A673 (cell line): ENCODE data around the gene COL4A1. TPM values are rescaled to one million over a fixed set of nuclear protein-coding genes. Genes with fewer than 3 reads are reported as not detected.

ENCODE experiments used
- BruUV-seq: library from RNA; stranded (reverse); fragments of 400-500 nt; replicated peaks from 2 replicates; lab custom pipeline; 2021; lab: Mats Ljungman, UMichigan
- CTCF ChIA-PET: fragments of 300-600 bp; sonication (Branson Sonifier 250); formaldehyde crosslinking; loops from one replicate; lab custom pipeline; 2022; ENCODE audit warnings: antibody characterized with exemption; lab: Charles Lee
- POLR2A ChIA-PET: fragments of 300-600 bp; sonication (Branson Sonifier 250); formaldehyde crosslinking; loops from one replicate; lab custom pipeline; 2022; ENCODE audit warnings: antibody characterized with exemption; ENCODE audit not compliant: low non-redundant PET; lab: Charles Lee
- DNase-seq: peaks from one replicate; pipeline ENCODE4 v3.0.0-alpha.2; 2015; ENCODE audit warnings: low spot score
- H3K27ac ChIP-seq: fragments of 200-600 bp; sonication (generic); 2 replicates; pipeline ENCODE4 v1.5.1; 2016; ENCODE audit warnings: mixed run types, low read depth, mild to moderate bottlenecking, mixed read lengths, antibody characterized with exemption, low read length; ENCODE audit not compliant: poor library complexity, severe bottlenecking
- H3K27me3 ChIP-seq: fragments of 200-600 bp; sonication (generic); replicated peaks from 2 replicates; pipeline ENCODE4 v1.6.1; 2017; ENCODE audit warnings: mixed run types, low read depth, mild to moderate bottlenecking, mixed read lengths, antibody characterized with exemption, low read length; ENCODE audit not compliant: insufficient read depth, poor library complexity
- H3K36me3 ChIP-seq: fragments of 200-600 bp; sonication (generic); 2 replicates; pipeline ENCODE4 v1.6.1; 2016; ENCODE audit warnings: mixed run types, mild to moderate bottlenecking, mixed read lengths, antibody characterized with exemption, low read length; ENCODE audit not compliant: insufficient read depth, poor library complexity, severe bottlenecking
- H3K4me1 ChIP-seq: fragments of 200-600 bp; sonication (generic); 2 replicates; pipeline ENCODE4 v1.6.1; 2017; ENCODE audit warnings: mixed run types, mild to moderate bottlenecking, mixed read lengths, antibody characterized with exemption, low read length; ENCODE audit not compliant: insufficient read depth, poor library complexity, severe bottlenecking
- H3K4me3 ChIP-seq: fragments of 200-600 bp; sonication (generic); 2 replicates; pipeline ENCODE4 v1.5.1; 2016; ENCODE audit warnings: low read depth, mixed run types, mild to moderate bottlenecking, mixed read lengths, low read length; ENCODE audit not compliant: poor library complexity, severe bottlenecking
- H3K9me3 ChIP-seq: fragments of 200-600 bp; sonication (generic); 2 replicates; pipeline ENCODE4 v1.6.1; 2016; ENCODE audit warnings: mixed run types, low read depth, mild to moderate bottlenecking, mixed read lengths, antibody characterized with exemption, low read length; ENCODE audit not compliant: poor library complexity, severe bottlenecking
- EZH2 ChIP-seq: fragments of 200-600 bp; sonication (generic); IDR thresholded peaks from 2 replicates; pipeline ENCODE4 v1.6.1; 2017; ENCODE audit warnings: borderline replicate concordance, low read depth, mild to moderate bottlenecking, mixed read lengths, antibody characterized with exemption, low read length; ENCODE audit not compliant: poor library complexity, severe bottlenecking
- intact Hi-C: fragments of 100-400 bp; cut with micrococcal nuclease; formaldehyde crosslinking; loops from one replicate; pipeline ENCODE4 v1.10.0; 2022; ENCODE audit not compliant: unreplicated experiment
- total RNA-seq: library from RNA; stranded (reverse); gene quantifications from 2 replicates; pipeline ENCODE4 v1.2.3, GENCODE V29; 2021
- TF ChIP-seq, protein P1 (sequence below): fragments of 300-800, 200-600 bp; sonication (generic); conservative IDR thresholded peaks from 2 replicates; pipeline ENCODE4 v1.5.1; 2017; ENCODE audit warnings: low read depth, mild to moderate bottlenecking, antibody characterized with exemption, low read length, moderate library complexity, mixed read lengths

COL4A1 gene
- total RNA-seq, 1 experiment from 2014 or later, result 83.9 TPM

DNA sequence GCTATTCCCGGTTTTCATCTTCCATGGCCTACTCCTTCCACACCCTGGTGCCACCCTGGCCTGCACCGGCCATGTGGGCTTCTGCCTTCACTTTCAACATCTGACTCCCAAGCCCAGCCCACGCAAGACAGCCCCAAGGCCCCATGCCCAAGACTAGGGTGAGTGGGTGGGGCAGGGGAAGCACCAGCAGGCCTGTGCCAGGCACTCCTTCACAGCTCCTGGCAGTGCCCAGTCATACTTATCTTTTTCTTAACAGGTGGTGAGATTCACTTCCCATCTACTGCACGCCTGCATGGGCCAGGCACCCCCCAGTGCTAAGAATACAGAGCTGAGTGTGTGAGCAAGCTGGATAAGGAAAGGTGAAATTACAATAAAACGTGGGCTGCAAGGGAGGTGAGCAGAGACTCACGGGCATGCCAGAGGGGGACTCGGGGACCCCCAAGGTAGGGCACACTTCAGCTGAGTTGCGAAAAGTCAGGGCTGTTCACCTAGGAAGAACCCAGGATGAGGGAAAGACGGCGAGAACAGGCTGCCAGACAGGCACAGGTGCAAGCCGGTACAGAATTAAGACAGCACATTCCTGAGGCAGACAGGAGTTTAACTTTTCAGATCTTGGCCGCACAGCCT is 55.7 kb downstream of the COL4A1 start:
- H3K27ac ChIP-seq, result no peak overlapping the region
- no peak for DNase-seq
- no peaks in the 10 kb centered on the region for H3K9me3 ChIP-seq
- intact Hi-C loops, result no loop called here
- H3K27me3 ChIP-seq, result no peaks in the 10 kb centered on the region
- CTCF ChIA-PET, result no interaction called here
- POLR2A ChIA-PET, result no interaction called here
- H3K4me3 ChIP-seq, result no peak overlapping the region
- peaks cover 18% of the 10 kb centered on the region for H3K4me1 ChIP-seq
- no peaks in the 10 kb centered on the region for H3K36me3 ChIP-seq
- TF ChIP-seq EZH2, result no peak
- TF ChIP-seq, protein P1, sequence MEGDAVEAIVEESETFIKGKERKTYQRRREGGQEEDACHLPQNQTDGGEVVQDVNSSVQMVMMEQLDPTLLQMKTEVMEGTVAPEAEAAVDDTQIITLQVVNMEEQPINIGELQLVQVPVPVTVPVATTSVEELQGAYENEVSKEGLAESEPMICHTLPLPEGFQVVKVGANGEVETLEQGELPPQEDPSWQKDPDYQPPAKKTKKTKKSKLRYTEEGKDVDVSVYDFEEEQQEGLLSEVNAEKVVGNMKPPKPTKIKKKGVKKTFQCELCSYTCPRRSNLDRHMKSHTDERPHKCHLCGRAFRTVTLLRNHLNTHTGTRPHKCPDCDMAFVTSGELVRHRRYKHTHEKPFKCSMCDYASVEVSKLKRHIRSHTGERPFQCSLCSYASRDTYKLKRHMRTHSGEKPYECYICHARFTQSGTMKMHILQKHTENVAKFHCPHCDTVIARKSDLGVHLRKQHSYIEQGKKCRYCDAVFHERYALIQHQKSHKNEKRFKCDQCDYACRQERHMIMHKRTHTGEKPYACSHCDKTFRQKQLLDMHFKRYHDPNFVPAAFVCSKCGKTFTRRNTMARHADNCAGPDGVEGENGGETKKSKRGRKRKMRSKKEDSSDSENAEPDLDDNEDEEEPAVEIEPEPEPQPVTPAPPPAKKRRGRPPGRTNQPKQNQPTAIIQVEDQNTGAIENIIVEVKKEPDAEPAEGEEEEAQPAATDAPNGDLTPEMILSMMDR, result no peak
- BruUV-seq, result no TSS peak

GRCh38 chr13:110250258-110250891 is 56.6 kb downstream of the COL4A1 start:
- Histone ChIP-seq H3K27me3 (no peaks in the 10 kb centered on the region), H3K4me1 (peaks cover 22% of the 10 kb centered on the region), H3K9me3 (no peaks in the 10 kb centered on the region), H3K4me3 (no peak overlapping the region), H3K36me3 (no peaks in the 10 kb centered on the region), H3K27ac (no peak overlapping the region)
- CTCF ChIA-PET, result no interaction called here
- intact Hi-C loops, result no loop called here
- no TSS peak for BruUV-seq
- no peak for DNase-seq
- POLR2A ChIA-PET, result no interaction called here
- TF ChIP-seq, protein P1, result no peak
- TF ChIP-seq EZH2, result no peak

- TF ChIP-seq, protein P1, result no peak
- no peak for TF ChIP-seq EZH2
- no peak overlapping the region for H3K4me3 ChIP-seq
Observed at GRCh38 chr13:110249326-110249725, 57.6 kb downstream of the COL4A1 start.

More at GRCh38 chr13:110249326-110249725, 57.6 kb downstream of the COL4A1 start:
- intact Hi-C loops, result no loop called here
- H3K27me3 ChIP-seq, result no peaks in the 10 kb centered on the region
- POLR2A ChIA-PET, result no interaction called here
- H3K9me3 ChIP-seq, result no peaks in the 10 kb centered on the region
- peaks cover 22% of the 10 kb centered on the region for H3K4me1 ChIP-seq
- H3K27ac ChIP-seq, result no peak overlapping the region
- H3K36me3 ChIP-seq, result no peaks in the 10 kb centered on the region
- DNase-seq, result no peak
- BruUV-seq, result no TSS peak
- CTCF ChIA-PET, result no interaction called here
